HepG2 (cell line): ENCODE results near the gene STRIT1.

ENCODE experiments used
- ADNP ChIP-seq: sonication (generic); formaldehyde crosslinking; IDR thresholded peaks from 2 replicates; pipeline ENCODE4 v1.4.0; 2020; ENCODE audit warnings: missing genetic modification reagents
- AGO1 ChIP-seq: fragments of 200-400 bp; formaldehyde crosslinking; IDR thresholded peaks from 2 replicates; pipeline ENCODE4 v1.6.1; 2017; ENCODE audit warnings: mild to moderate bottlenecking, low read depth, low read length, moderate library complexity; ENCODE audit not compliant: poor library complexity, severe bottlenecking
- CTCF ChIP-seq: sonication (generic); formaldehyde crosslinking; IDR thresholded peaks from 2 replicates; pipeline ENCODE4 v1.5.0; 2020; ENCODE audit warnings: mild to moderate bottlenecking, missing genetic modification reagents, moderate library complexity
- FOXK1 ChIP-seq: sonication (generic); formaldehyde crosslinking; IDR thresholded peaks from 2 replicates; pipeline ENCODE4 v1.4.0; 2020; ENCODE audit warnings: low read depth, missing genetic modification reagents, borderline replicate concordance
- GABPA ChIP-seq, 2 experiments: IDR thresholded peaks; 2 replicates each; pipeline ENCODE4 v1.6.1; 2011 to 2016; ENCODE audit warnings: low read depth in 2 of 2, low read length in 1 of 2, missing biosample characterization in 1 of 2, missing genetic modification characterization in 1 of 2
- MAF1 ChIP-seq: sonication (generic); formaldehyde crosslinking; IDR thresholded peaks from 2 replicates; pipeline ENCODE4 v1.5.0; 2020; ENCODE audit warnings: missing genetic modification reagents, borderline replicate concordance
- MAFF ChIP-seq: IDR thresholded peaks from 2 replicates; pipeline ENCODE4 v1.6.1; 2011; ENCODE audit warnings: low read depth, low read length, improper control_type of control experiment
- PAX8 ChIP-seq: sonication (generic); formaldehyde crosslinking; IDR thresholded peaks from 2 replicates; pipeline ENCODE4 v1.8.0; 2022; ENCODE audit warnings: mild to moderate bottlenecking, missing genetic modification reagents, borderline replicate concordance
- POLR2A ChIP-seq, 2 experiments: IDR thresholded peaks; 2 replicates each; pipeline ENCODE4 v1.6.1; 2011; ENCODE audit warnings: low read depth in 2 of 2, low read length in 2 of 2, mild to moderate bottlenecking in 1 of 2, moderate library complexity in 1 of 2; ENCODE audit not compliant: insufficient read depth in 1 of 2
- SMC3 ChIP-seq: IDR thresholded peaks from 2 replicates; pipeline ENCODE4 v1.6.1; 2011; ENCODE audit warnings: low read length, improper control_type of control experiment
- ZNF331 ChIP-seq: sonication (generic); formaldehyde crosslinking; IDR thresholded peaks from 2 replicates; pipeline ENCODE4 v1.4.0; 2020; ENCODE audit warnings: missing genetic modification reagents

- no peak for TF ChIP-seq ADNP (CRISPR knock-in tag)
- no peak for TF ChIP-seq FOXK1 (CRISPR knock-in tag)
- no peak for TF ChIP-seq POLR2A (IDR thresholded peaks at IDR 0.05; ENCODE audit: insufficient read depth in 1 of 2, low read depth in 2 of 2, low read length in 2 of 2)
- TF ChIP-seq SMC3, result no peak
- no peak for TF ChIP-seq GABPA (IDR thresholded peaks at IDR 0.05; ENCODE audit: low read depth, low read length)
- TF ChIP-seq GABPA (CRISPR knock-in tag; IDR thresholded peaks at IDR 0.05; ENCODE audit: low read depth), result no peak
- TF ChIP-seq CTCF (CRISPR knock-in tag), result no peak
- TF ChIP-seq PAX8 (CRISPR knock-in tag), result no peak
- TF ChIP-seq MAF1 (CRISPR knock-in tag), result no peak
- no peak for TF ChIP-seq MAFF
- TF ChIP-seq ZNF331 (CRISPR knock-in tag), result no peak
- TF ChIP-seq AGO1, result no peak
Observed at GRCh38 chr3:155262295-155262694, 31.2 kb downstream of the STRIT1 start.
